Endothelial cell of umbilical vein (primary cell): Measurements from ENCODE around the gene DNAH11. TPM values are rescaled to one million over a fixed set of nuclear protein-coding genes. Genes with fewer than 3 reads are reported as not detected.

ENCODE experiments used
- BruUV-seq: library from RNA; stranded (reverse); fragments of 400-500 nt; replicated peaks from 2 replicates; lab custom pipeline; 2021; lab: Mats Ljungman, UMichigan
- CTCF ChIA-PET: fragments of 300-600, 350-600 bp; sonication (Branson Sonifier 250); formaldehyde crosslinking; loops from one replicate; lab custom pipeline; 2021; ENCODE audit warnings: antibody characterized with exemption, inconsistent platforms; lab: Charles Lee
- POLR2A ChIA-PET: fragments of 300-600, 350-600 bp; sonication (Branson Sonifier 250); formaldehyde crosslinking; loops from one replicate; lab custom pipeline; 2021; ENCODE audit warnings: antibody characterized with exemption, inconsistent platforms; lab: Charles Lee
- DNase-seq: peaks from one replicate; pipeline ENCODE4 v3.0.0-alpha.2; 2011; ENCODE audit warnings: low read depth, low spot score
- FAIRE-seq: peaks from 2 replicates; lab custom pipeline; 2011; peaks lifted over from hg19 to GRCh38; lab: Jason Lieb, UNC
- H2AFZ ChIP-seq: 2 replicates; pipeline ENCODE4 v1.6.0; 2012; ENCODE audit warnings: low read depth, low read length, control low read depth, inconsistent platforms
- H3K27ac ChIP-seq: 2 replicates; pipeline ENCODE4 v1.5.1; 2011; ENCODE audit warnings: low read depth, mild to moderate bottlenecking, control low read depth, low read length, moderate library complexity; ENCODE audit not compliant: insufficient read depth
- H3K27me3 ChIP-seq, 2 experiments: 2 replicates each; pipeline versions ENCODE4 v1.6.0 to v1.6.1; 2011; ENCODE audit warnings: low read length in 2 of 2, mixed read lengths in 1 of 2; ENCODE audit not compliant: control insufficient read depth in 2 of 2, insufficient read depth in 2 of 2
- H3K36me3 ChIP-seq, 2 experiments: 2 replicates in 1 of 2; 3 replicates in 1 of 2; pipeline ENCODE4 v1.5.1; 2011; ENCODE audit warnings: low read length in 2 of 2, mild to moderate bottlenecking in 1 of 2, moderate library complexity in 1 of 2; ENCODE audit not compliant: control insufficient read depth in 2 of 2, insufficient read depth in 2 of 2; ENCODE audit errors: extremely low read depth in 1 of 2
- H3K4me1 ChIP-seq: 3 replicates; pipeline ENCODE4 v1.5.1; 2011; ENCODE audit warnings: mild to moderate bottlenecking, low read length; ENCODE audit not compliant: control insufficient read depth, insufficient read depth; ENCODE audit errors: extremely low read depth
- H3K4me2 ChIP-seq: 2 replicates; pipeline ENCODE4 v1.6.1; 2011; ENCODE audit warnings: low read length, control low read depth, mixed read lengths; ENCODE audit not compliant: insufficient read depth
- H3K4me3 ChIP-seq, 3 experiments: fragments of 200-600 bp in 1 of 3; sonication (generic), shearing (Covaris generic) in 1 of 3; replicated peaks in 1 of 3; 2 replicates each; pipeline ENCODE4 v1.5.1; 2011 to 2016; ENCODE audit warnings: control low read depth in 3 of 3, low read length in 3 of 3, mild to moderate bottlenecking in 2 of 3, inconsistent platforms in 1 of 3, low read depth in 1 of 3, moderate library complexity in 1 of 3; ENCODE audit not compliant: insufficient read depth in 1 of 3
- H3K79me2 ChIP-seq: 2 replicates; pipeline ENCODE4 v1.6.0; 2012; ENCODE audit warnings: low read length, inconsistent platforms; ENCODE audit not compliant: control insufficient read depth, insufficient read depth
- H3K9ac ChIP-seq: replicated peaks from 2 replicates; pipeline ENCODE3; 2011; ENCODE audit warnings: low read length, control low read depth; ENCODE audit not compliant: insufficient read depth; ENCODE audit errors: extremely low read depth
- H3K9me1 ChIP-seq: replicated peaks from 3 replicates; pipeline ENCODE4 v1.6.0; 2011; ENCODE audit warnings: mild to moderate bottlenecking, low read length; ENCODE audit not compliant: control insufficient read depth, insufficient read depth; ENCODE audit errors: extremely low read depth
- H3K9me3 ChIP-seq: replicated peaks from 2 replicates; pipeline ENCODE4 v1.5.1; 2012; ENCODE audit warnings: low read length, inconsistent platforms; ENCODE audit not compliant: control insufficient read depth, insufficient read depth
- H4K20me1 ChIP-seq: replicated peaks from 2 replicates; pipeline ENCODE3; 2011; ENCODE audit warnings: mild to moderate bottlenecking, low read length; ENCODE audit not compliant: control insufficient read depth, insufficient read depth; ENCODE audit errors: extremely low read depth
- CTCF ChIP-seq, 2 donors: IDR thresholded peaks; 1 replicate in 1 of 2; 2 replicates in 1 of 2; pipeline ENCODE4 v1.5.1; 2011; ENCODE audit warnings: low read length in 2 of 2, mild to moderate bottlenecking in 2 of 2, moderate library complexity in 2 of 2, control low read depth in 1 of 2, inconsistent platforms in 1 of 2, low read depth in 1 of 2; ENCODE audit not compliant: insufficient read depth in 1 of 2; ENCODE audit errors: extremely low read depth in 1 of 2
- EZH2 ChIP-seq: IDR thresholded peaks from 2 replicates; pipeline ENCODE4 v1.6.1; 2012; ENCODE audit warnings: borderline replicate concordance, low read depth, mild to moderate bottlenecking, moderate library complexity, low read length, inconsistent platforms; ENCODE audit not compliant: severe bottlenecking
- FOS ChIP-seq: IDR thresholded peaks from 2 replicates; pipeline ENCODE4 v1.6.1; 2011; ENCODE audit warnings: mild to moderate bottlenecking, low read length, moderate library complexity, borderline replicate concordance; ENCODE audit not compliant: insufficient read depth
- GATA2 ChIP-seq: IDR thresholded peaks from 2 replicates; pipeline ENCODE4 v1.7.0; 2011; ENCODE audit warnings: low read depth, mild to moderate bottlenecking, moderate library complexity, mixed read lengths, low read length; ENCODE audit not compliant: insufficient read length, insufficient read depth
- JUN ChIP-seq: IDR thresholded peaks from 2 replicates; pipeline ENCODE4 v1.6.1; 2011; ENCODE audit warnings: borderline replicate concordance, low read depth; ENCODE audit not compliant: insufficient read length, insufficient read depth
- MAX ChIP-seq: IDR thresholded peaks from 2 replicates; pipeline ENCODE4 v1.6.1; 2011; ENCODE audit not compliant: insufficient read depth, insufficient read length
- MYC ChIP-seq: IDR thresholded peaks from one replicate; pipeline ENCODE4 v1.6.1; 2011; ENCODE audit warnings: mild to moderate bottlenecking, low read depth, low read length
- POLR2A ChIP-seq: IDR thresholded peaks from 2 replicates; pipeline ENCODE4 v1.6.1; 2012; ENCODE audit warnings: low read depth, mild to moderate bottlenecking, control low read depth, low read length
- POLR2AphosphoS5 ChIP-seq: IDR thresholded peaks from 2 replicates; pipeline ENCODE4 v1.6.1; 2012; ENCODE audit warnings: low read depth, mild to moderate bottlenecking, control low read depth, low read length, moderate library complexity; ENCODE audit not compliant: insufficient read depth
- dilution Hi-C: fragments of 300-500 bp; cut with MboI; formaldehyde crosslinking; loops from one replicate; pipeline ENCODE4 v1.15.0; 2019; ENCODE audit warnings: low sequenced_read_pairs; ENCODE audit not compliant: extremely low pct_ligation_motif_present
- intact Hi-C: fragments of 100-400 bp; cut with micrococcal nuclease; formaldehyde crosslinking; loops from one replicate; pipeline ENCODE4 v1.10.0; 2022
- polyA plus RNA-seq, 4 experiments: library from polyadenylated mRNA; depleted of rRNA in 3 of 4; stranded (reverse) in 3 of 4; unstranded in 1 of 4; fragments of >200 nt; gene quantifications; 2 replicates each; pipeline versions ENCODE4 v1.2.1 to v1.2.3, GENCODE V29; 2011 to 2012; ENCODE audit warnings: missing spikeins in 1 of 4
- total RNA-seq: library from RNA; stranded (reverse); gene quantifications from 2 replicates; pipeline ENCODE4 v1.2.3, GENCODE V29; 2021

Gene DNAH11
- total and polyA plus RNA-seq, 2 donors (not counting 3 experiments of a cell fraction or from before 2014, with no cell fraction given): 0.69 to 0.91 TPM

GRCh38 chr7:21656796-21657195, 114.0 kb downstream of the DNAH11 start:
- intact Hi-C loops (no loop called here), dilution Hi-C loops (no loop called here)
- Histone ChIP-seq H3K9me1 (no peaks in the 10 kb centered on the region), H4K20me1 (no peaks in the 10 kb centered on the region), H3K9ac (no peak overlapping the region), H3K9me3 (no peaks in the 10 kb centered on the region), H3K4me3 (no peak overlapping the region), H3K4me2 (no peak overlapping the region), H3K79me2 (no peaks in the 10 kb centered on the region), H3K27ac (no peak overlapping the region), H3K36me3 (no peaks in the 10 kb centered on the region), H2AFZ (no peak overlapping the region), H3K4me1 (no peaks in the 10 kb centered on the region), H3K27me3 (peaks cover 0 to 4% of the 10 kb centered on the region in 2 experiments)
- ChIA-PET POLR2A (no interaction called here), CTCF (no interaction called here)
- DNase-seq (no peak), FAIRE-seq (no peak)
- TF ChIP-seq POLR2A (no peak), JUN (no peak), GATA2 (no peak), FOS (no peak), MYC (no peak), EZH2 (no peak), POLR2AphosphoS5 (no peak), MAX (no peak), CTCF (IDR thresholded peaks at IDR 0.05; ENCODE audit: extremely low read depth in 1 of 2, insufficient read depth in 1 of 2, low read depth in 1 of 2, low read length in 2 of 2) (no peak)
- no TSS peak for BruUV-seq
